GM19452 (cell line): Measurements from ENCODE around the gene FILIP1.

Experiments used
- ATAC-seq: cut with Tn5 transposase; IDR thresholded peaks from one replicate; pipeline ENCODE4 v1.9.1; 2021; ENCODE audit not compliant: unreplicated experiment

FILIP1 gene

GRCh38 chr6:75344021-75344420 is 149.6 kb downstream of the FILIP1 start:
- ATAC-seq: no peak

- no peak for ATAC-seq
Observed at GRCh38 chr6:75337835-75338580, 155.6 kb downstream of the FILIP1 start.

GRCh38 chr6:75334266-75335040 is 159.1 kb downstream of the FILIP1 start:
- no peak for ATAC-seq

- no peak for ATAC-seq
Observed at GRCh38 chr6:75333676-75334200, 159.9 kb downstream of the FILIP1 start.

GRCh38 chr6:75331151-75331550 is 162.4 kb downstream of the FILIP1 start:
- no peak for ATAC-seq

- no peak for ATAC-seq
Observed at GRCh38 chr6:75329703-75330102, 163.9 kb downstream of the FILIP1 start.

GRCh38 chr6:75327807-75328206 is 165.8 kb downstream of the FILIP1 start:
- no peak for ATAC-seq

- ATAC-seq: no peak
Observed at GRCh38 chr6:75326557-75327258, 166.9 kb downstream of the FILIP1 start.

- no peak for ATAC-seq
Observed at GRCh38 chr6:75318900-75319299, 174.7 kb downstream of the FILIP1 start.

GRCh38 chr6:75317503-75318206 is 175.9 kb downstream of the FILIP1 start:
- ATAC-seq: no peak

GRCh38 chr6:75315978-75316377 is 177.6 kb downstream of the FILIP1 start:
- no peak for ATAC-seq

GRCh38 chr6:75308250-75308988 is 185.2 kb downstream of the FILIP1 start:
- no peak for ATAC-seq

GRCh38 chr6:75307364-75308004 is 186.1 kb downstream of the FILIP1 start:
- ATAC-seq: no peak

GRCh38 chr6:75306064-75306463 is 187.5 kb downstream of the FILIP1 start:
- ATAC-seq: no peak

GRCh38 chr6:75305573-75305972 is 188.0 kb downstream of the FILIP1 start:
- no peak for ATAC-seq

- no peak for ATAC-seq
Observed at GRCh38 chr6:75302280-75302679, 191.3 kb downstream of the FILIP1 start.

- ATAC-seq: no peak
Observed at GRCh38 chr6:75301537-75301936, 192.1 kb downstream of the FILIP1 start.

GRCh38 chr6:75301088-75301487 is 192.5 kb downstream of the FILIP1 start:
- no peak for ATAC-seq

- no peak for ATAC-seq
Observed at GRCh38 chr6:75300531-75300855, 193.1 kb downstream of the FILIP1 start.
